HG02973 (cell line): ENCODE results near the gene TREML4.
"Not testable (repeated sequence)": the region's sequence is repeated elsewhere in the genome, so short reads cannot be mapped to it uniquely, and the experiment has no call there.

Experiments
- ATAC-seq: cut with Tn5 transposase; IDR thresholded peaks from one replicate; pipeline ENCODE4 v1.9.1; 2021; ENCODE audit warnings: moderate library complexity; ENCODE audit not compliant: unreplicated experiment

Gene TREML4

GRCh38 chr6:41201764-41202173, 26.4 kb upstream of the TREML4 start:
- no peak for ATAC-seq

- no peak for ATAC-seq
Measured at GRCh38 chr6:41204156-41204555, 24.0 kb upstream of the TREML4 start.

- ATAC-seq = no peak
Measured at GRCh38 chr6:41208439-41209106, 19.6 kb upstream of the TREML4 start.

- no peak for ATAC-seq
Measured at GRCh38 chr6:41209547-41210320, 18.4 kb upstream of the TREML4 start.

GRCh38 chr6:41214559-41215238, 13.4 kb upstream of the TREML4 start:
- no peak for ATAC-seq

- no peak for ATAC-seq
Measured at GRCh38 chr6:41215777-41216176, 12.4 kb upstream of the TREML4 start.

GRCh38 chr6:41216616-41217015, 11.5 kb upstream of the TREML4 start:
- no peak for ATAC-seq

- no peak for ATAC-seq
Measured at GRCh38 chr6:41222045-41222444, 6.1 kb upstream of the TREML4 start.

GRCh38 chr6:41222513-41222912, 5.6 kb upstream of the TREML4 start:
- no peak for ATAC-seq

- ATAC-seq = no peak
Measured at GRCh38 chr6:41224800-41225199, 3.3 kb upstream of the TREML4 start.

- ATAC-seq = no peak
Measured at GRCh38 chr6:41226752-41227151, 1.4 kb upstream of the TREML4 start.

- ATAC-seq = no peak
Measured at GRCh38 chr6:41228616-41229015, 467 bp downstream of the TREML4 start.

- no peak for ATAC-seq
Measured at GRCh38 chr6:41229721-41230120, 1.6 kb downstream of the TREML4 start.

- ATAC-seq = no peak
Measured at GRCh38 chr6:41231246-41231645, 3.1 kb downstream of the TREML4 start.

- no peak for ATAC-seq
Measured at GRCh38 chr6:41232667-41233066, 4.5 kb downstream of the TREML4 start.

GRCh38 chr6:41236276-41236675, 8.1 kb downstream of the TREML4 start:
- ATAC-seq = no peak

- ATAC-seq = no peak
Measured at GRCh38 chr6:41237128-41237527, 9.0 kb downstream of the TREML4 start.

- ATAC-seq = no peak
Measured at GRCh38 chr6:41239467-41240159, 11.5 kb downstream of the TREML4 start.

GRCh38 chr6:41246529-41246928, 18.4 kb downstream of the TREML4 start:
- not testable (repeated sequence) for ATAC-seq

GRCh38 chr6:41247288-41247865, 19.2 kb downstream of the TREML4 start:
- no peak for ATAC-seq
